ENCODE data around the gene DHRS1.

DNA sequence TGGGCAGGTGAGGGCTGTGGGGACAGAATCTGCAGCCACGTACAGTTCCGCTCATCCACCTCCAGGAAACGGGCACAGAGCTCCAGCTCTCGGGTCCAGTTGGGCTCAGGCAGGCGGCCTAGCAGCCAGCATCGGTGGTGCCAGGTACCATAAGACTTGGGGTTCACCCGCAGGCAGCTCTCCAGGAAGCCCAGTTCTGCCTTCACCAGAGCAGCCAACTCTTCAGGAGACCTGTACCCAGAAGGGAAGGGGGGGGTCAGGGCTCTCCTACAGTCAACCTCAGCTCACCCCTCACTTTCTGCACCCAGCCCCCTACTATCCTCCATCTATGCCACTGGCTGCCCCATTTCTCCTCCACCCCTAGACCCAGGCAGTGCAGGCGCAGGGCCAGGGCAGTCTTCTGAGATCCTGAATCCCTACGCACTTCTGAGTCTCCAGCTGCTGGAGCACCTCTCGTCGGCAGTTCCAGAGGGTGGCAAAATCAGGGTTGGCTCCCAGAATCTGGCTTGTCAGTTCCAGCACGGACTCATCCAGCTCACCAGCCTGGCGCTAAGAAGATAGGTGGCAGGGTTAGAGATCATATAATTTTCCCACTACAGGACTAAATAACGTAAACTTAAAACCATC, 29.6 kb downstream of the DHRS1 start:
- TF ChIP-seq, protein P1, sequence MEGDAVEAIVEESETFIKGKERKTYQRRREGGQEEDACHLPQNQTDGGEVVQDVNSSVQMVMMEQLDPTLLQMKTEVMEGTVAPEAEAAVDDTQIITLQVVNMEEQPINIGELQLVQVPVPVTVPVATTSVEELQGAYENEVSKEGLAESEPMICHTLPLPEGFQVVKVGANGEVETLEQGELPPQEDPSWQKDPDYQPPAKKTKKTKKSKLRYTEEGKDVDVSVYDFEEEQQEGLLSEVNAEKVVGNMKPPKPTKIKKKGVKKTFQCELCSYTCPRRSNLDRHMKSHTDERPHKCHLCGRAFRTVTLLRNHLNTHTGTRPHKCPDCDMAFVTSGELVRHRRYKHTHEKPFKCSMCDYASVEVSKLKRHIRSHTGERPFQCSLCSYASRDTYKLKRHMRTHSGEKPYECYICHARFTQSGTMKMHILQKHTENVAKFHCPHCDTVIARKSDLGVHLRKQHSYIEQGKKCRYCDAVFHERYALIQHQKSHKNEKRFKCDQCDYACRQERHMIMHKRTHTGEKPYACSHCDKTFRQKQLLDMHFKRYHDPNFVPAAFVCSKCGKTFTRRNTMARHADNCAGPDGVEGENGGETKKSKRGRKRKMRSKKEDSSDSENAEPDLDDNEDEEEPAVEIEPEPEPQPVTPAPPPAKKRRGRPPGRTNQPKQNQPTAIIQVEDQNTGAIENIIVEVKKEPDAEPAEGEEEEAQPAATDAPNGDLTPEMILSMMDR (IDR thresholded peaks at IDR 0.05): no peak
- TF ChIP-seq POLR2A (IDR thresholded peaks at IDR 0.05): no peak
- TF ChIP-seq EP300 (IDR thresholded peaks at IDR 0.05): no peak
- no peak for TF ChIP-seq POLR2AphosphoS5 (IDR thresholded peaks at IDR 0.05)

Data from suprapubic skin (tissue), 4 donors.